ELR (cell line): Measurements from ENCODE around the gene SUN2.
A peak's percentile ranks its signal among the peaks of the same experiment; 100 is the strongest.

ENCODE experiments used
- DNase-seq: peaks from one replicate; pipeline ENCODE4 v3.0.0-alpha.2; 2015; ENCODE audit warnings: low read depth

The SUN2 gene

GRCh38 chr22:38777087-38777671 is 21.4 kb upstream of the SUN2 start:
- no peak for DNase-seq

GRCh38 chr22:38776086-38776485 is 20.3 kb upstream of the SUN2 start:
- DNase-seq, result no peak

- DNase-seq, result no peak
Observed at GRCh38 chr22:38775656-38776055, 19.9 kb upstream of the SUN2 start.

- no peak for DNase-seq
Observed at GRCh38 chr22:38774496-38775166, 18.8 kb upstream of the SUN2 start.

- DNase-seq, result no peak
Observed at GRCh38 chr22:38773363-38773946, 17.7 kb upstream of the SUN2 start.

- DNase-seq, result no peak
Observed at GRCh38 chr22:38772623-38772873, 16.8 kb upstream of the SUN2 start.

GRCh38 chr22:38770257-38770949 is 14.6 kb upstream of the SUN2 start:
- no peak for DNase-seq

GRCh38 chr22:38768036-38768435 is 12.2 kb upstream of the SUN2 start:
- DNase-seq, result no peak

GRCh38 chr22:38767313-38767712 is 11.5 kb upstream of the SUN2 start:
- no peak for DNase-seq

- DNase-seq, result peak; percentile 86
Observed at GRCh38 chr22:38766076-38766777, 10.4 kb upstream of the SUN2 start.

- no peak for DNase-seq
Observed at GRCh38 chr22:38762551-38762983, 6.8 kb upstream of the SUN2 start.

- no peak for DNase-seq
Observed at GRCh38 chr22:38761202-38762162, 5.7 kb upstream of the SUN2 start.

GRCh38 chr22:38760477-38761201 is 4.8 kb upstream of the SUN2 start:
- peak; percentile 65 for DNase-seq

- DNase-seq, result no peak
Observed at GRCh38 chr22:38759005-38759404, 3.2 kb upstream of the SUN2 start.

GRCh38 chr22:38758276-38758945 is 2.6 kb upstream of the SUN2 start:
- no peak for DNase-seq

GRCh38 chr22:38757464-38757757 is 1.6 kb upstream of the SUN2 start:
- DNase-seq, result no peak

- no peak for DNase-seq
Observed at GRCh38 chr22:38756711-38757463, 1.1 kb upstream of the SUN2 start.

- DNase-seq, result peak; percentile 89
Observed at GRCh38 chr22:38755155-38755910, 465 bp downstream of the SUN2 start.

GRCh38 chr22:38754751-38755154 is 1.0 kb downstream of the SUN2 start:
- DNase-seq, result peak; percentile 52
